GM21723 (cell line): ENCODE measurements around the gene DLG3.
"Not testable (repeated sequence)": the region's sequence is repeated elsewhere in the genome, so short reads cannot be mapped to it uniquely, and the experiment has no call there.

ENCODE experiments used
- ATAC-seq: cut with Tn5 transposase; IDR thresholded peaks from one replicate; pipeline ENCODE4 v1.9.1; 2021; ENCODE audit warnings: mild to moderate bottlenecking, moderate library complexity; ENCODE audit not compliant: unreplicated experiment

DLG3 gene

GRCh38 chrX:70444326-70444945, at the start of gene DLG3:
DLG3 (plus strand) TSS chrX:70444835; CDS start chrX:70445202, 367 bp downstream.
- no peak for ATAC-seq

GRCh38 chrX:70398899-70399298, 45.7 kb upstream of the DLG3 start:
- no peak for ATAC-seq

- not testable (repeated sequence) for ATAC-seq
Observed at GRCh38 chrX:70400181-70400580, 44.5 kb upstream of the DLG3 start.

GRCh38 chrX:70402721-70403120, 41.9 kb upstream of the DLG3 start:
- ATAC-seq: no peak

GRCh38 chrX:70405003-70405402, 39.6 kb upstream of the DLG3 start:
- ATAC-seq: no peak

GRCh38 chrX:70410921-70411320, 33.7 kb upstream of the DLG3 start:
- ATAC-seq: no peak

GRCh38 chrX:70411475-70411874, 33.2 kb upstream of the DLG3 start:
- ATAC-seq: no peak

GRCh38 chrX:70421618-70422017, 23.0 kb upstream of the DLG3 start:
- no peak for ATAC-seq

GRCh38 chrX:70422851-70423341, 21.7 kb upstream of the DLG3 start, which contains the start of gene GDPD2:
GDPD2 (plus strand) TSS chrX:70423314; CDS start chrX:70424985, 1,671 bp downstream.
- ATAC-seq: no peak

GRCh38 chrX:70423936-70424675, 20.5 kb upstream of the DLG3 start:
- ATAC-seq: no peak

- no peak for ATAC-seq
Observed at GRCh38 chrX:70424801-70425200, 19.8 kb upstream of the DLG3 start.

- no peak for ATAC-seq
Observed at GRCh38 chrX:70426286-70427278, 18.1 kb upstream of the DLG3 start.

GRCh38 chrX:70427365-70427764, 17.3 kb upstream of the DLG3 start:
- ATAC-seq: no peak

GRCh38 chrX:70429759-70430158, 14.9 kb upstream of the DLG3 start:
- ATAC-seq: no peak

GRCh38 chrX:70432936-70433847, 11.4 kb upstream of the DLG3 start:
- peak; percentile 1 for ATAC-seq

GRCh38 chrX:70433848-70434351, 10.7 kb upstream of the DLG3 start:
- ATAC-seq: peak; percentile 76

GRCh38 chrX:70434352-70434866, 10.2 kb upstream of the DLG3 start:
- ATAC-seq: peak; percentile 66

GRCh38 chrX:70434914-70435586, 9.6 kb upstream of the DLG3 start:
- no peak for ATAC-seq

GRCh38 chrX:70436343-70436742, 8.3 kb upstream of the DLG3 start:
- ATAC-seq: no peak
